HCT116 (cell line): Measurements from ENCODE around the gene HYAL2. TPM values are rescaled to one million over a fixed set of nuclear protein-coding genes. Genes with fewer than 3 reads are reported as not detected.

Source experiments
- ATAC-seq: fragments of 200-7000 bp; cut with Tn5 transposase; 2 replicates; pipeline ENCODE4 v1.9.1; 2020; ENCODE audit warnings: mild to moderate bottlenecking, moderate library complexity
- BruUV-seq: library from RNA; stranded (reverse); fragments of 400-500 nt; replicated peaks from 2 replicates; lab custom pipeline; 2021; lab: Mats Ljungman, UMichigan
- CTCF ChIA-PET: fragments of 300-600 bp; sonication (Branson Sonifier 250); formaldehyde crosslinking; loops from one replicate; lab custom pipeline; 2021; ENCODE audit warnings: antibody characterized with exemption; lab: Charles Lee
- POLR2A ChIA-PET: fragments of 300-600, 350-600 bp; sonication (Branson Sonifier 250); formaldehyde crosslinking; loops from one replicate; lab custom pipeline; 2021; ENCODE audit warnings: antibody characterized with exemption; lab: Charles Lee
- RAD21 ChIA-PET, 2 experiments: fragments of 300-600 bp; sonication (Branson Sonifier 250); formaldehyde crosslinking; loops; one replicate each; lab custom pipeline; 2023; ENCODE audit warnings: low total read pairs in 2 of 2; ENCODE audit not compliant: uncharacterized antibody in 2 of 2, unreplicated experiment in 2 of 2, low non-redundant PET in 1 of 2; lab: Charles Lee
- DNase-seq: peaks from one replicate; pipeline ENCODE4 v3.0.0-alpha.2; 2010; ENCODE audit warnings: low read depth, low spot score
- H2AFZ ChIP-seq: fragments of 200-600 bp; shearing (Covaris generic), sonication (generic); 2 replicates; pipeline ENCODE4 v1.6.1; 2017; ENCODE audit warnings: low read depth, mixed run types, mixed read lengths, antibody characterized with exemption, low read length; ENCODE audit not compliant: poor library complexity, severe bottlenecking
- H3K27ac ChIP-seq: 2 replicates; pipeline ENCODE4 v1.5.1; 2012; ENCODE audit warnings: low read depth, low read length
- H3K27me3 ChIP-seq: fragments of 200-600 bp; sonication (generic); 2 replicates; pipeline ENCODE4 v1.6.1; 2016; ENCODE audit warnings: mixed run types, low read length, mixed read lengths; ENCODE audit not compliant: insufficient read depth
- H3K36me3 ChIP-seq, 2 experiments: fragments of 200-500 bp in 1 of 2; fragments of 200-600 bp in 1 of 2; sonication (Bioruptor generic) in 1 of 2; sonication (generic) in 1 of 2; 2 replicates each; pipeline versions ENCODE4 v1.5.1 to v1.6.1; 2014 to 2016; ENCODE audit warnings: low read length in 2 of 2, inconsistent platforms in 1 of 2, mixed read lengths in 1 of 2, mixed run types in 1 of 2; ENCODE audit not compliant: insufficient read depth in 2 of 2, control insufficient read depth in 1 of 2
- H3K4me1 ChIP-seq, 2 experiments: fragments of 200-600 bp in 1 of 2; sonication (generic) in 1 of 2; 2 replicates each; pipeline versions ENCODE4 v1.5.1 to v1.6.1; 2012 to 2017; ENCODE audit warnings: low read length in 2 of 2, inconsistent platforms in 1 of 2, mild to moderate bottlenecking in 1 of 2, mixed read lengths in 1 of 2, mixed run types in 1 of 2, moderate library complexity in 1 of 2; ENCODE audit not compliant: insufficient read depth in 2 of 2, control insufficient read depth in 1 of 2
- H3K4me2 ChIP-seq: fragments of 200-600 bp; sonication (generic); 2 replicates; pipeline ENCODE4 v1.6.1; 2017; ENCODE audit warnings: mixed run types, low read length, mixed read lengths
- H3K4me3 ChIP-seq, 2 experiments: fragments of 200-600 bp in 1 of 2; sonication (generic) in 1 of 2; replicated peaks in 1 of 2; 2 replicates each; pipeline ENCODE4 v1.5.1; 2011 to 2016; ENCODE audit warnings: low read length in 2 of 2, control low read depth in 1 of 2, low read depth in 1 of 2, mild to moderate bottlenecking in 1 of 2, mixed read lengths in 1 of 2, mixed run types in 1 of 2
- H3K79me2 ChIP-seq: fragments of 200-600 bp; sonication (generic); 2 replicates; pipeline ENCODE4 v1.6.1; 2017; ENCODE audit warnings: mild to moderate bottlenecking, mixed run types, low read length, moderate library complexity, mixed read lengths; ENCODE audit not compliant: insufficient read depth
- H3K9ac ChIP-seq: fragments of 200-600 bp; sonication (generic); 2 replicates; pipeline ENCODE4 v1.6.1; 2016; ENCODE audit warnings: low read length, mixed read lengths
- H3K9me2 ChIP-seq: fragments of 200-600 bp; sonication (generic), shearing (Covaris generic); 2 replicates; pipeline ENCODE4 v1.6.1; 2017; ENCODE audit warnings: mixed run types, mild to moderate bottlenecking, moderate library complexity; ENCODE audit not compliant: insufficient read depth
- H3K9me3 ChIP-seq, 2 experiments: fragments of 200-500 bp in 1 of 2; fragments of 200-600 bp in 1 of 2; sonication (Bioruptor generic) in 1 of 2; sonication (generic) in 1 of 2; 2 replicates each; pipeline ENCODE4 v1.6.1; 2014 to 2017; ENCODE audit warnings: low read length in 2 of 2, mixed read lengths in 2 of 2, inconsistent platforms in 1 of 2, low read depth in 1 of 2, mild to moderate bottlenecking in 1 of 2, mixed run types in 1 of 2, moderate library complexity in 1 of 2; ENCODE audit not compliant: control insufficient read depth in 1 of 2, insufficient read depth in 1 of 2
- H4K20me1 ChIP-seq: fragments of 200-600 bp; sonication (generic), shearing (Covaris generic); 2 replicates; pipeline ENCODE4 v1.6.1; 2017; ENCODE audit warnings: mixed run types, mild to moderate bottlenecking, moderate library complexity; ENCODE audit not compliant: insufficient read depth
- CTCF ChIP-seq, 3 experiments: fragments of 200-600 bp in 1 of 3; sonication (generic) in 1 of 3; IDR thresholded peaks in 2 of 3; conservative IDR thresholded peaks in 1 of 3; 2 replicates each; pipeline ENCODE4 v1.5.1; 2012 to 2017; ENCODE audit warnings: low read depth in 2 of 3, low read length in 2 of 3, antibody characterized with exemption in 1 of 3, borderline replicate concordance in 1 of 3, control low read depth in 1 of 3, mild to moderate bottlenecking in 1 of 3, mixed read lengths in 1 of 3, mixed run types in 1 of 3, moderate library complexity in 1 of 3; ENCODE audit not compliant: insufficient read depth in 1 of 3
- EGR1 ChIP-seq: IDR thresholded peaks from 2 replicates; pipeline ENCODE4 v1.6.1; 2012; ENCODE audit warnings: low read depth
- ELF1 ChIP-seq: IDR thresholded peaks from 2 replicates; pipeline ENCODE4 v1.6.1; 2012; ENCODE audit warnings: low read depth, borderline replicate concordance
- EZH2 ChIP-seq: fragments of 200-600 bp; sonication (generic); IDR thresholded peaks from 2 replicates; pipeline ENCODE4 v1.6.1; 2017; ENCODE audit warnings: antibody characterized with exemption, mixed run types
- EZH2phosphoT487 ChIP-seq: fragments of 200-600 bp; IDR thresholded peaks from 2 replicates; pipeline ENCODE4 v1.6.1; 2018; ENCODE audit warnings: antibody characterized with exemption, borderline replicate concordance
- MAX ChIP-seq: IDR thresholded peaks from 2 replicates; pipeline ENCODE4 v1.6.1; 2012
- RAD21 ChIP-seq: IDR thresholded peaks from 2 replicates; pipeline ENCODE4 v1.6.1; 2012; ENCODE audit warnings: low read depth, mild to moderate bottlenecking
- TCF7L2 ChIP-seq: IDR thresholded peaks from 2 replicates; pipeline ENCODE4 v1.7.0; 2011; ENCODE audit warnings: borderline replicate concordance, inconsistent platforms; ENCODE audit not compliant: insufficient read depth, insufficient read length; ENCODE audit errors: extremely low read depth
- YY1 ChIP-seq: IDR thresholded peaks from 2 replicates; pipeline ENCODE4 v1.6.1; 2011; ENCODE audit warnings: low read length, low read depth, moderate library complexity, mild to moderate bottlenecking; ENCODE audit not compliant: insufficient replicate concordance; ENCODE audit errors: extremely low read depth
- ZBTB33 ChIP-seq: IDR thresholded peaks from 2 replicates; pipeline ENCODE4 v1.6.1; 2011; ENCODE audit warnings: mild to moderate bottlenecking, low read length, moderate library complexity; ENCODE audit not compliant: insufficient replicate concordance; ENCODE audit errors: extremely low read depth
- ZFX ChIP-seq: fragments of 450-650 bp; IDR thresholded peaks from 2 replicates; pipeline ENCODE4 v1.6.1; 2017
- ZNF274 ChIP-seq: fragments of 200-500 bp; sonication (Bioruptor generic); IDR thresholded peaks from 2 replicates; pipeline ENCODE4 v1.6.1; 2014; ENCODE audit warnings: mild to moderate bottlenecking, low read depth, low read length, inconsistent platforms
- intact Hi-C: fragments of 100-400 bp; cut with micrococcal nuclease; formaldehyde crosslinking; loops from 2 replicates; pipeline ENCODE4 v1.10.0; 2022
- total RNA-seq: library from RNA; stranded (reverse); gene quantifications from one replicate; pipeline ENCODE4 v1.2.1, GENCODE V29; 2021; ENCODE audit not compliant: unreplicated experiment

The HYAL2 gene
- total RNA-seq, 1 experiment from 2014 or later, result 42.2 TPM

- Histone ChIP-seq H3K9me2 (no peaks in the 10 kb centered on the region), H3K79me2 (peaks cover 51% of the 10 kb centered on the region), H3K9ac (peak overlapping the region; percentile 88; the same call in 1 of the 2 replicates), H3K36me3 (peaks cover 2 to 17% of the 10 kb centered on the region in 2 experiments; a peak in 1 of 4 replicates), H3K27ac (peak overlapping the region; percentile 98), H3K9me3 (no peaks in the 10 kb centered on the region), H3K27me3 (no peaks in the 10 kb centered on the region), H2AFZ (no peak overlapping the region), H3K4me1 (peaks cover 68 to 90% of the 10 kb centered on the region in 2 experiments), H4K20me1 (no peaks in the 10 kb centered on the region), H3K4me3 (no peak overlapping the region), H3K4me2 (peak overlapping the region; percentile 92)
- ATAC-seq (no peak), DNase-seq (no peak)
- ChIA-PET RAD21 (no interaction called here), CTCF (interaction anchor here (0.7 kb wide), 1 partner anchor 9 kb away, joined by 3 read pairs; the partner anchor contains the start of gene TUSC2), POLR2A (no interaction called here)
- intact Hi-C loops, result no loop called here
- no TSS peak for BruUV-seq
- no peak for TF ChIP-seq TCF7L2
- no peak for TF ChIP-seq CTCF (IDR thresholded peaks at IDR 0.05 in 2 of 3, conservative IDR thresholded peaks at IDR 0.05 in 1 of 3; ENCODE audit: borderline replicate concordance in 1 of 3, insufficient read depth in 1 of 3, low read depth in 2 of 3, low read length in 2 of 3)
- TF ChIP-seq EGR1, result no peak
- no peak for TF ChIP-seq EZH2
- no peak for TF ChIP-seq YY1
- TF ChIP-seq ZNF274, result no peak
- no peak for TF ChIP-seq ELF1
- no peak for TF ChIP-seq RAD21
- TF ChIP-seq ZBTB33, result no peak
- no peak for TF ChIP-seq MAX
- TF ChIP-seq ZFX, result no peak
- TF ChIP-seq EZH2phosphoT487, result no peak
Measured at GRCh38 chr3:50319181-50319893, 3.2 kb downstream of the HYAL2 start.
